Stomach (tissue), 9 donors: ENCODE results near the gene KLHL3. TPM values are rescaled to one million over a fixed set of nuclear protein-coding genes. Genes with fewer than 3 reads are reported as not detected.

Experiments used
- DNase-seq, 2 donors: peaks; one replicate each; pipeline versions ENCODE4 v3.0.0 to v3.0.0-alpha.2; 2013 to 2019
- H3K27ac ChIP-seq, 5 donors: fragments of 200-600 bp in 4 of 5; sonication (generic) in 4 of 5; one replicate each; pipeline ENCODE4 v1.5.1; 2013 to 2019; ENCODE audit warnings: mild to moderate bottlenecking in 1 of 5, moderate library complexity in 1 of 5
- H3K27me3 ChIP-seq, 3 donors: fragments of 200-600 bp; sonication (generic); one replicate each; pipeline ENCODE4 v1.5.1; 2017 to 2019; ENCODE audit warnings: mixed run types in 1 of 3
- H3K36me3 ChIP-seq, 4 donors: fragments of 200-600 bp; sonication (generic); 1 replicate in 3 of 4; 2 replicates in 1 of 4; pipeline ENCODE4 v1.5.1; 2016 to 2019
- H3K4me1 ChIP-seq, 4 donors: fragments of 200-600 bp; sonication (generic); one replicate each; pipeline ENCODE4 v1.5.1; 2016 to 2019
- H3K4me3 ChIP-seq, 4 donors: fragments of 200-600 bp; sonication (generic) in 3 of 4; one replicate each; pipeline ENCODE4 v1.5.1; 2016 to 2019; ENCODE audit warnings: mild to moderate bottlenecking in 1 of 4
- H3K9me3 ChIP-seq, 4 donors: fragments of 200-600 bp; sonication (generic); one replicate each; pipeline ENCODE4 v1.5.1; 2016 to 2019
- CTCF ChIP-seq, 7 experiments: fragments of 450-650 bp in 4 of 7; fragments of 200-600 bp in 3 of 7; sonication (generic) in 3 of 7; IDR thresholded peaks; one replicate each; pipeline ENCODE4 v1.5.1; 2016 to 2019; ENCODE audit warnings: antibody characterized with exemption in 7 of 7, control low read depth in 2 of 7, mild to moderate bottlenecking in 1 of 7
- EP300 ChIP-seq: sonication (generic); formaldehyde crosslinking; IDR thresholded peaks from one replicate; pipeline ENCODE4 v1.6.1; 2017; ENCODE audit warnings: antibody characterized with exemption
- POLR2A ChIP-seq, 4 donors: fragments of 450-650 bp; IDR thresholded peaks; one replicate each; pipeline ENCODE4 v1.6.1; 2016; ENCODE audit warnings: antibody characterized with exemption in 4 of 4, control low read depth in 2 of 4, mild to moderate bottlenecking in 1 of 4, moderate library complexity in 1 of 4
- POLR2AphosphoS5 ChIP-seq, 3 donors: sonication (generic); formaldehyde crosslinking; IDR thresholded peaks; one replicate each; pipeline ENCODE4 v1.6.1; 2016; ENCODE audit warnings: antibody characterized with exemption in 3 of 3
- WGBS, 5 donors: extraction: QIAGEN DNeasy Blood & Tissue Kit in 3 of 5; methylation state at CpG; one replicate each; pipeline versions ENCODE4 v1.1.5 to v1.1.7; 2013 to 2018; 5-methylcytosine and 5-hydroxymethylcytosine counted together
- intact Hi-C: fragments of 100-400 bp; cut with DNase I; formaldehyde crosslinking; loops from one replicate; pipeline ENCODE4 v1.15.1; 2023; ENCODE audit warnings: low total_unique reads
- polyA plus RNA-seq, 3 donors: library from polyadenylated mRNA; stranded (reverse); fragments of 200-250 nt; gene quantifications; one replicate each; pipeline ENCODE4 v1.2.3, GENCODE V29; 2013
- total RNA-seq, 5 donors: library from RNA; depleted of rRNA; stranded (reverse); fragments of >200 nt; gene quantifications; one replicate each; pipeline versions ENCODE4 v1.1.0 to v1.2.3, GENCODE V29; 2014 to 2016
- donor health status: healthy with polysubstance abuse.
- donor health status: Bipolar disorder and iron deficiency.
- donor health status: healthy.

KLHL3 gene
- total and polyA plus RNA-seq, 8 donors, result 0.50 to 20.4 (median 10.3) TPM

GRCh38 chr5:137636099-137636498 is 99.8 kb downstream of the KLHL3 start:
- TF ChIP-seq EP300, result no peak
- TF ChIP-seq POLR2A (IDR thresholded peaks at IDR 0.05), result no peak
- no peak for TF ChIP-seq POLR2AphosphoS5 (IDR thresholded peaks at IDR 0.05)
- TF ChIP-seq CTCF (IDR thresholded peaks at IDR 0.05), result no peak
- Histone ChIP-seq H3K4me3 (no peak overlapping the region), H3K4me1 (no peaks in the 10 kb centered on the region), H3K27ac (no peak overlapping the region), H3K36me3 (peaks cover 0 to 19% (median 13%) of the 10 kb centered on the region in 4 donors), H3K27me3 (no peaks in the 10 kb centered on the region), H3K9me3 (no peaks in the 10 kb centered on the region)
- no peak for DNase-seq
- WGBS, 5 donors, result 58 to 73% (median 62%) methylated on average over 2 of the region's 2 CpGs
- intact Hi-C loops, result no loop called here

- 74 to 83% (median 79%) methylated on average over 1 of the region's 1 CpG for WGBS, 5 donors
- intact Hi-C loops, result no loop called here
- Histone ChIP-seq H3K4me3 (no peak overlapping the region), H3K9me3 (no peaks in the 10 kb centered on the region), H3K36me3 (peaks cover 0 to 19% (median 13%) of the 10 kb centered on the region in 4 donors), H3K27me3 (no peaks in the 10 kb centered on the region), H3K27ac (no peak overlapping the region), H3K4me1 (no peaks in the 10 kb centered on the region)
- no peak for DNase-seq
- TF ChIP-seq POLR2AphosphoS5 (IDR thresholded peaks at IDR 0.05) (no peak), EP300 (no peak), CTCF (IDR thresholded peaks at IDR 0.05) (no peak), POLR2A (IDR thresholded peaks at IDR 0.05) (no peak)
Measured at GRCh38 chr5:137635521-137635921, 100.4 kb downstream of the KLHL3 start.

GRCh38 chr5:137633896-137634295 is 102.0 kb downstream of the KLHL3 start:
- no peak overlapping the region for H3K4me3 ChIP-seq
- H3K27me3 ChIP-seq, result no peaks in the 10 kb centered on the region
- H3K27ac ChIP-seq, result no peak overlapping the region
- H3K9me3 ChIP-seq, result no peaks in the 10 kb centered on the region
- TF ChIP-seq POLR2A (IDR thresholded peaks at IDR 0.05) (no peak), POLR2AphosphoS5 (IDR thresholded peaks at IDR 0.05) (no peak), CTCF (IDR thresholded peaks at IDR 0.05) (no peak), EP300 (no peak)
- peaks cover 0 to 17% (median 12%) of the 10 kb centered on the region in 4 donors for H3K36me3 ChIP-seq
- H3K4me1 ChIP-seq, result peaks cover 0 to 9% (median 2%) of the 10 kb centered on the region in 4 donors
- WGBS, 5 donors, result 94 to 97% (median 95%) methylated on average over 9 of the region's 9 CpGs
- intact Hi-C loops, result no loop called here
- DNase-seq, result no peak

DNA sequence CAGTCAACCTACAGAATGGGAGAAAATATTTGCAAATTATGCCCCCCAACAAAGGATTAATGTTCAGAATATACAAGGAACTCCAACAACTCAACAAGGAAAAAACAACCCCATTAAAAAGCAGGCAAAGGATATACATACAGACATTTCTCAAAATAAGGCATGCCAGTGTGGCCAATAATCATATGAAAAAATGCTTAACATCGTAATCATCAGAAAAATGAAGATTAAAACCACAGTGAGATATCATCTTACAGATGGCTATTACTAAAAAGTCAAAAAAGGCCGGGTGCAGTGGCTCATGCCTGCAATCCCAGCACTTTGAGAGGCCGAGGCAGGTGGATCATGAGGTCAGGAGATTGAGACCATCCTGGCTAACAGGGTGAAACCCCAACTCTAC is 103.2 kb downstream of the KLHL3 start:
- 89 to 96% (median 93%) methylated on average over 3 of the region's 3 CpGs for WGBS, 5 donors
- intact Hi-C loops, result no loop called here

More for the DNA sequence above, 103.2 kb downstream of the KLHL3 start:
- TF ChIP-seq POLR2A (IDR thresholded peaks at IDR 0.05) (no peak), POLR2AphosphoS5 (IDR thresholded peaks at IDR 0.05) (no peak), CTCF (IDR thresholded peaks at IDR 0.05) (no peak), EP300 (no peak)
- H3K36me3 ChIP-seq, result peaks cover 0 to 10% (median 8%) of the 10 kb centered on the region in 4 donors
- no peak overlapping the region for H3K4me3 ChIP-seq
- H3K4me1 ChIP-seq, result peaks cover 0 to 15% (median 4%) of the 10 kb centered on the region in 4 donors
- DNase-seq, result no peak
- H3K27ac ChIP-seq, result no peak overlapping the region
- H3K9me3 ChIP-seq, result no peaks in the 10 kb centered on the region
- no peaks in the 10 kb centered on the region for H3K27me3 ChIP-seq
